Thyroid gland (tissue), 4 donors: ENCODE data around the gene VPS72. TPM values are rescaled to one million over a fixed set of nuclear protein-coding genes. Genes with fewer than 3 reads are reported as not detected.
"Not testable (repeated sequence)": the region's sequence is repeated elsewhere in the genome, so short reads cannot be mapped to it uniquely, and the experiment has no call there.

Experiments
- DNase-seq, 2 donors: peaks; one replicate each; pipeline ENCODE4 v3.0.0-alpha.2; 2019
- H3K27ac ChIP-seq, 3 donors: fragments of 200-600 bp; sonication (generic); 1 replicate in 2 of 3; 2 replicates in 1 of 3; pipeline ENCODE4 v1.5.1; 2016 to 2019; ENCODE audit warnings: mild to moderate bottlenecking in 1 of 3, moderate library complexity in 1 of 3
- H3K27me3 ChIP-seq: fragments of 200-600 bp; sonication (generic); one replicate; pipeline ENCODE4 v1.5.1; 2019
- H3K36me3 ChIP-seq, 2 donors: fragments of 200-600 bp; sonication (generic); one replicate each; pipeline ENCODE4 v1.5.1; 2016 to 2019
- H3K4me1 ChIP-seq, 2 donors: fragments of 200-600 bp; sonication (generic); one replicate each; pipeline ENCODE4 v1.5.1; 2017 to 2019
- H3K4me3 ChIP-seq, 3 donors: fragments of 200-600 bp; sonication (generic); replicated peaks in 1 of 3; 1 replicate in 2 of 3; 2 replicates in 1 of 3; pipeline ENCODE4 v1.5.1; 2016; ENCODE audit warnings: mild to moderate bottlenecking in 1 of 3
- H3K9me3 ChIP-seq: fragments of 200-600 bp; sonication (generic); one replicate; pipeline ENCODE4 v1.5.1; 2017
- CTCF ChIP-seq, 6 experiments: fragments of 200-600 bp in 3 of 6; fragments of 450-650 bp in 3 of 6; sonication (generic) in 3 of 6; IDR thresholded peaks; one replicate each; pipeline ENCODE4 v1.5.1; 2016 to 2019; ENCODE audit warnings: antibody characterized with exemption in 6 of 6, mild to moderate bottlenecking in 2 of 6, inconsistent platforms in 1 of 6, moderate library complexity in 1 of 6
- POLR2A ChIP-seq, 2 donors: fragments of 450-650 bp; IDR thresholded peaks; one replicate each; pipeline ENCODE4 v1.6.1; 2017; ENCODE audit warnings: antibody characterized with exemption in 2 of 2, mild to moderate bottlenecking in 2 of 2, moderate library complexity in 1 of 2
- whole genome bisulfite sequencing, 2 donors: methylation state at CpG; one replicate each; pipeline ENCODE4 v1.1.5; 2017; 5-methylcytosine and 5-hydroxymethylcytosine counted together
- intact Hi-C: fragments of 100-400 bp; cut with DNase I; formaldehyde crosslinking; loops from one replicate; pipeline ENCODE4 v1.15.1; 2023
- total RNA-seq, 4 donors: library from RNA; depleted of rRNA; stranded (reverse); fragments of >200 nt; gene quantifications; one replicate each; pipeline ENCODE4 v1.2.3, GENCODE V29; 2016

The VPS72 gene
- total RNA-seq, 4 donors from 2014 or later: 36.9 to 47.5 (median 39.9) TPM

- intact Hi-C loops: loop anchor here (5.0 kb wide), 2 partner anchors 52 to 152 kb away; partner anchors contain the start of gene PSMD4
- peaks cover 0 to 10% of the 10 kb centered on the region in 2 donors for H3K36me3 ChIP-seq
- no peaks in the 10 kb centered on the region for H3K27me3 ChIP-seq
- no peak for DNase-seq
- WGBS, 2 donors: 19% methylated on average over 11 of the region's 11 CpGs
- TF ChIP-seq POLR2A (IDR thresholded peaks at IDR 0.05) (no peak), CTCF (IDR thresholded peaks at IDR 0.05) (no peak)
- H3K4me1 ChIP-seq: peaks cover 21 to 30% of the 10 kb centered on the region in 2 donors
- peak overlapping the region; percentile 12 to 89 (median 79) for H3K4me3 ChIP-seq
- peak overlapping the region in 2 of 3 donors; percentile 92 to 93 for H3K27ac ChIP-seq
- no peaks in the 10 kb centered on the region for H3K9me3 ChIP-seq
Measured at GRCh38 chr1:151199873-151200581, 10.0 kb upstream of the VPS72 start.

GRCh38 chr1:151198254-151199127 is 8.5 kb upstream of the VPS72 start, which contains the start of gene PIP5K1A:
TSS of gene PIP5K1A (plus strand) at chr1:151198552. CDS start at chr1:151198997, 445 bp downstream.
- WGBS, 2 donors: 0 to 1% methylated on average over 60 of the region's 60 CpGs
- intact Hi-C loops: loop anchor here (5.0 kb wide), 1 partner anchor 54 kb away; the partner anchor contains the start of gene PSMD4
- Histone ChIP-seq H3K27ac (peak within 1 kb of the TSS; percentile 79 to 93 (median 92)), H3K4me3 (peak within 1 kb of the TSS; percentile 12 to 89 (median 79)), H3K36me3 (peaks cover 0 to 10% of the 10 kb centered on the region in 2 donors), H3K27me3 (no peaks in the 10 kb centered on the region), H3K9me3 (no peaks in the 10 kb centered on the region), H3K4me1 (peaks cover 17 to 33% of the 10 kb centered on the region in 2 donors)
- TF ChIP-seq CTCF (IDR thresholded peaks at IDR 0.05) (no peak), POLR2A (IDR thresholded peaks at IDR 0.05) (peak; percentile 71 to 87)
- DNase-seq: peak; percentile 98 to 99

- 15 to 20% methylated on average over 10 of the region's 10 CpGs for WGBS, 2 donors
- intact Hi-C loops: loop anchor here (5.0 kb wide), 1 partner anchor 54 kb away; the partner anchor contains the start of gene PSMD4
- no peak for DNase-seq
Measured at GRCh38 chr1:151197863-151198253, 7.9 kb upstream of the VPS72 start.

GRCh38 chr1:151196292-151196800 is 6.3 kb upstream of the VPS72 start:
- peak; percentile 71 to 74 for DNase-seq
- Histone ChIP-seq H3K9me3 (no peaks in the 10 kb centered on the region), H3K4me1 (peaks cover 17 to 25% of the 10 kb centered on the region in 2 donors), H3K27ac (peak overlapping the region; percentile 15 to 71 (median 41)), H3K4me3 (no peak overlapping the region), H3K36me3 (no peaks in the 10 kb centered on the region), H3K27me3 (no peaks in the 10 kb centered on the region)
- 19 to 27% methylated on average over 14 of the region's 14 CpGs for WGBS, 2 donors
- TF ChIP-seq POLR2A (IDR thresholded peaks at IDR 0.05) (no peak), CTCF (IDR thresholded peaks at IDR 0.05) (peak in 5 of 6 experiments; percentile 35 to 84 (median 56))
- intact Hi-C loops: loop anchor here (5.0 kb wide), 1 partner anchor 56 kb away; the partner anchor contains the start of gene PSMD4

More at GRCh38 chr1:151197863-151198253, 7.9 kb upstream of the VPS72 start:
- H3K4me1 ChIP-seq: peaks cover 17 to 33% of the 10 kb centered on the region in 2 donors
- H3K27ac ChIP-seq: peak overlapping the region; percentile 20 to 93 (median 92)
- H3K4me3 ChIP-seq: peak overlapping the region in 1 of 3 donors; percentile 89
- no peaks in the 10 kb centered on the region for H3K9me3 ChIP-seq
- peaks cover 0 to 6% of the 10 kb centered on the region in 2 donors for H3K36me3 ChIP-seq
- H3K27me3 ChIP-seq: no peaks in the 10 kb centered on the region
- no peak for TF ChIP-seq CTCF (IDR thresholded peaks at IDR 0.05)
- TF ChIP-seq POLR2A (IDR thresholded peaks at IDR 0.05): no peak

GRCh38 chr1:151194894-151195594 is 5.0 kb upstream of the VPS72 start:
- H3K4me3 ChIP-seq, H3K9me3 ChIP-seq, H3K36me3 ChIP-seq, H3K27ac ChIP-seq, H3K27me3 ChIP-seq: not testable (repeated sequence)
- intact Hi-C loops: loop anchor here (5.0 kb wide), 1 partner anchor 57 kb away; the partner anchor contains the start of gene PSMD4
- H3K4me1 ChIP-seq: peaks cover 8 to 15% of the 10 kb centered on the region in 2 donors
- DNase-seq: peak; percentile 55 to 76
- WGBS, 2 donors: 79 to 85% methylated on average over 17 of the region's 17 CpGs
